GM12878 (cell line): ENCODE measurements around the gene CHPT1. TPM values are rescaled to one million over a fixed set of nuclear protein-coding genes. Genes with fewer than 3 reads are reported as not detected.

Experiments
- ATAC-seq: fragments of 200-7000 bp; cut with Tn5 transposase; 3 replicates; pipeline ENCODE4 v1.9.1; 2020; ENCODE audit warnings: mild to moderate bottlenecking, moderate library complexity
- BruUV-seq: library from RNA; stranded (reverse); fragments of 400-500 nt; replicated peaks from 2 replicates; lab custom pipeline; 2021; lab: Mats Ljungman, UMichigan
- CTCF ChIA-PET: fragments of 300-600 bp; sonication (Branson Sonifier 250); formaldehyde crosslinking; extraction: SDS; loops from one replicate; lab custom pipeline; 2021; ENCODE audit warnings: inconsistent platforms; lab: Yijun Ruan, JAX
- POLR2A ChIA-PET: fragments of 350-600 bp; formaldehyde crosslinking; extraction: SDS; loops from one replicate; lab custom pipeline; 2021; ENCODE audit warnings: inconsistent platforms; lab: Charles Lee
- RAD21 ChIA-PET: fragments of 300-600 bp; sonication (Branson Sonifier 250); formaldehyde crosslinking; loops from one replicate; lab custom pipeline; 2023; ENCODE audit warnings: antibody characterized with exemption; ENCODE audit not compliant: unreplicated experiment; lab: Charles Lee
- SMC1A ChIA-PET: fragments of 300-600 bp; sonication (Branson Sonifier 250); formaldehyde crosslinking; loops from one replicate; lab custom pipeline; 2023; ENCODE audit not compliant: unreplicated experiment, uncharacterized antibody; lab: Charles Lee
- DNase-seq: peaks from one replicate; pipeline ENCODE4 v3.0.0-alpha.2; 2011; ENCODE audit warnings: low read depth, low spot score
- FAIRE-seq: peaks from 3 replicates; lab custom pipeline; 2011; peaks lifted over from hg19 to GRCh38; lab: Jason Lieb, UNC
- H2AFZ ChIP-seq: 2 replicates; pipeline ENCODE4 v1.6.0; 2011; ENCODE audit warnings: low read depth, low read length, control low read depth; ENCODE audit not compliant: control insufficient read depth
- H3K27ac ChIP-seq: 2 replicates; pipeline ENCODE4 v1.5.1; 2011; ENCODE audit warnings: control low read depth; ENCODE audit not compliant: control insufficient read depth, insufficient read depth
- H3K27me3 ChIP-seq, 2 experiments: replicated peaks in 1 of 2; 2 replicates each; pipeline versions ENCODE4 v1.6.0 to v1.6.1; 2011; ENCODE audit warnings: low read length in 1 of 2; ENCODE audit not compliant: control insufficient read depth in 2 of 2, insufficient read depth in 2 of 2
- H3K36me3 ChIP-seq, 2 experiments: 2 replicates each; pipeline ENCODE4 v1.5.1; 2011; ENCODE audit warnings: low read length in 1 of 2; ENCODE audit not compliant: control insufficient read depth in 2 of 2, insufficient read depth in 2 of 2
- H3K4me1 ChIP-seq: 2 replicates; pipeline ENCODE4 v1.6.1; 2011; ENCODE audit warnings: mild to moderate bottlenecking, low read length, moderate library complexity, mixed read lengths; ENCODE audit not compliant: control insufficient read depth, insufficient read depth
- H3K4me2 ChIP-seq: 2 replicates; pipeline ENCODE4 v1.6.0; 2011; ENCODE audit warnings: control low read depth; ENCODE audit not compliant: control insufficient read depth, insufficient read depth
- H3K4me3 ChIP-seq: fragments of 200-600 bp; sonication (generic); 2 replicates; pipeline ENCODE4 v1.5.1; 2016
- H3K79me2 ChIP-seq: 2 replicates; pipeline ENCODE4 v1.6.0; 2011; ENCODE audit warnings: low read length; ENCODE audit not compliant: control insufficient read depth, insufficient read depth
- H3K9ac ChIP-seq: 2 replicates; pipeline ENCODE4 v1.8.0; 2011; ENCODE audit warnings: low read length, control low read depth, mixed read lengths; ENCODE audit not compliant: control insufficient read depth, insufficient read depth
- H3K9me3 ChIP-seq: replicated peaks from 3 replicates; pipeline ENCODE4 v1.5.1; 2011; ENCODE audit warnings: mild to moderate bottlenecking, low read length; ENCODE audit not compliant: control insufficient read depth, insufficient read depth
- H4K20me1 ChIP-seq: 2 replicates; pipeline ENCODE4 v1.6.0; 2011; ENCODE audit not compliant: control insufficient read depth, insufficient read depth
- ASH2L ChIP-seq: fragments of 300-600, 200-600 bp; sonication (generic); IDR thresholded peaks from 2 replicates; pipeline ENCODE4 v1.6.1; 2017; ENCODE audit warnings: low read depth, mild to moderate bottlenecking, borderline replicate concordance
- BMI1 ChIP-seq: fragments of 450-650 bp; IDR thresholded peaks from 2 replicates; pipeline ENCODE4 v1.6.1; 2016; ENCODE audit warnings: mild to moderate bottlenecking, moderate library complexity, borderline replicate concordance
- CHD2 ChIP-seq: IDR thresholded peaks from 2 replicates; pipeline ENCODE4 v1.6.1; 2011; ENCODE audit warnings: low read depth, low read length, improper control_type of control experiment, borderline replicate concordance
- DPF2 ChIP-seq: fragments of 450-650 bp; IDR thresholded peaks from 2 replicates; pipeline ENCODE4 v1.6.1; 2017; ENCODE audit warnings: mild to moderate bottlenecking
- EGR1 ChIP-seq, 2 experiments: IDR thresholded peaks; 1 replicate in 1 of 2; 2 replicates in 1 of 2; pipeline ENCODE4 v1.6.1; 2011 to 2012; ENCODE audit warnings: low read depth in 2 of 2, low read length in 2 of 2, borderline replicate concordance in 1 of 2, mild to moderate bottlenecking in 1 of 2, moderate library complexity in 1 of 2
- ESRRA ChIP-seq: IDR thresholded peaks from 2 replicates; pipeline ENCODE4 v1.6.1; 2012; ENCODE audit warnings: mild to moderate bottlenecking, low read length, improper control_type of control experiment
- FOXK2 ChIP-seq: fragments of 450-650 bp; IDR thresholded peaks from 2 replicates; pipeline ENCODE4 v1.6.1; 2017; ENCODE audit warnings: mild to moderate bottlenecking, moderate library complexity
- IKZF1 ChIP-seq: fragments of 450-650 bp; conservative IDR thresholded peaks from 2 replicates; pipeline ENCODE4 v1.6.1; 2017; ENCODE audit warnings: antibody characterized with exemption, mild to moderate bottlenecking
- SUPT20H ChIP-seq: IDR thresholded peaks from 2 replicates; pipeline ENCODE4 v1.6.1; 2011; ENCODE audit warnings: low read depth, mild to moderate bottlenecking, low read length, moderate library complexity, borderline replicate concordance; ENCODE audit not compliant: control insufficient read depth
- TCF7 ChIP-seq: IDR thresholded peaks from 2 replicates; pipeline ENCODE4 v1.6.1; 2014; ENCODE audit warnings: antibody characterized with exemption, borderline replicate concordance
- YBX1 ChIP-seq: fragments of 450-650 bp; IDR thresholded peaks from 2 replicates; pipeline ENCODE4 v1.6.1; 2016; ENCODE audit warnings: antibody characterized with exemption
- ZNF274 ChIP-seq: IDR thresholded peaks from one replicate; pipeline ENCODE4 v1.8.0; 2011; ENCODE audit not compliant: insufficient read length, insufficient read depth
- ZNF384 ChIP-seq: IDR thresholded peaks from 2 replicates; pipeline ENCODE4 v1.6.1; 2012; ENCODE audit warnings: low read depth, mild to moderate bottlenecking, low read length, improper control_type of control experiment, borderline replicate concordance
- WGBS: methylation state at CpG from one replicate; pipeline ENCODE4 v1.1.6; 2016; ENCODE audit warnings: low lambda C conversion rate; ENCODE audit not compliant: insufficient replicate concordance, insufficient coverage; ENCODE audit errors: missing lambda C conversion rate; 5-methylcytosine and 5-hydroxymethylcytosine counted together
- in situ Hi-C: fragments of 300-500 bp; cut with MboI; formaldehyde crosslinking; loops from 9 replicates; pipeline ENCODE4 v1.14.3; 2018; ENCODE audit warnings: mixed read lengths
- intact Hi-C: fragments of 100-400 bp; cut with micrococcal nuclease; formaldehyde crosslinking; loops from one replicate; pipeline ENCODE4 v1.14.2; 2022; ENCODE audit not compliant: unreplicated experiment
- polyA plus RNA-seq, 11 experiments: library from polyadenylated mRNA; depleted of rRNA in 4 of 11; unstranded in 6 of 11; stranded (reverse) in 5 of 11; fragments of >200 nt; fragmentation: Nextera tagmentation in 4 of 11; fragmentation: Illumina TruSeq in 1 of 11; extraction: Ambion mirVana in 4 of 11; extraction: Trizol in 1 of 11; gene quantifications; 1 replicate in 1 of 11; 2 replicates in 10 of 11; pipeline versions ENCODE4 v1.2.1 to v1.2.3, GENCODE V29; 2011 to 2016; ENCODE audit warnings: inconsistent platforms in 2 of 11, missing spikeins in 2 of 11, low read depth in 1 of 11
- total RNA-seq, 4 experiments: library from RNA; depleted of rRNA in 3 of 4; stranded (reverse); fragments of >200 nt in 3 of 4; fragmentation: Illumina TruSeq in 1 of 4; extraction: Trizol in 1 of 4; gene quantifications; 2 replicates each; pipeline versions ENCODE4 v1.2.1 to v1.2.3, GENCODE V29; 2013 to 2021
- TF ChIP-seq, protein P1 (sequence below): IDR thresholded peaks from 2 replicates; pipeline ENCODE4 v1.6.1; 2011; ENCODE audit warnings: borderline replicate concordance, low read depth, mild to moderate bottlenecking, moderate library complexity, mixed read lengths, low read length; ENCODE audit not compliant: insufficient read depth; ENCODE audit errors: extremely low read length

The CHPT1 gene
- total and polyA plus RNA-seq, 10 of the 15 experiments (the other 5 are each of a cell fraction or from before 2014, with no cell fraction given) = 0.85 to 10.2 (median 3.9) TPM

DNA sequence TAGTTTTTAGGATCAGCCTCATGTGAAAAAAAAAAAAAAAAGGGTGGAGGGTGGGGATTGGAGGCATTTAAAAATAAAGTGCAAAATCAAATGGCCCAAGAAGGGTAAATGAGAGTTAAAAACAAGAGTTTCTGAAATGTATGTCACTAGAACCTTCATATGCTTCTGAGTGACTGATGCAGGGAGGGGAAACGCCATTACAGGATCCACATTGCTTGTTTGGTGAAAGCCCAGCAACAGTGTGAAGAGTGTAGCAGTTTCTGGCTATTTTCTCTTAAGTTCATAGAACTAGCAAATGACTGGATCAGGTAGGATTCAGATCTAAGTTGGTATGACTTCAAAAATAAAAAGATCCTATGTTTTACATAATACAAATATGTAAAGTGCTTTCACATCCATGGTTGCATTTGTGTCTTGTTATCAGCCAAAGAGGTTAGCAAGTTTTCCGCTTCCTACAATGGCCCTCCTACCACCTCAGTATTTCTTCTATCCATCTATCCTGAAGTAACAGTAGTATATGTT lies 2.9 kb downstream of the CHPT1 start:
- no peaks in the 10 kb centered on the region for H4K20me1 ChIP-seq
- no peak for TF ChIP-seq FOXK2
- TF ChIP-seq IKZF1 = no peak
- no peak for TF ChIP-seq DPF2
- no peak for TF ChIP-seq ZNF274
- TF ChIP-seq CHD2 = no peak
- no peak for TF ChIP-seq BMI1
- no peak for TF ChIP-seq SUPT20H
- no peak for TF ChIP-seq ZNF384
- no peak for TF ChIP-seq ESRRA
- TF ChIP-seq EGR1 (IDR thresholded peaks at IDR 0.05; ENCODE audit: borderline replicate concordance in 1 of 2, low read depth in 2 of 2, low read length in 2 of 2) = no peak
- TF ChIP-seq TCF7 = no peak
- TF ChIP-seq ASH2L = no peak
- TF ChIP-seq YBX1 = no peak
- TF ChIP-seq, protein P1, sequence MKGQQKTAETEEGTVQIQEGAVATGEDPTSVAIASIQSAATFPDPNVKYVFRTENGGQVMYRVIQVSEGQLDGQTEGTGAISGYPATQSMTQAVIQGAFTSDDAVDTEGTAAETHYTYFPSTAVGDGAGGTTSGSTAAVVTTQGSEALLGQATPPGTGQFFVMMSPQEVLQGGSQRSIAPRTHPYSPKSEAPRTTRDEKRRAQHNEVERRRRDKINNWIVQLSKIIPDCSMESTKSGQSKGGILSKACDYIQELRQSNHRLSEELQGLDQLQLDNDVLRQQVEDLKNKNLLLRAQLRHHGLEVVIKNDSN = no peak
- ChIA-PET CTCF (interaction anchor here (0.6 to 1.0 kb wide), 2 partner anchors 14 to 25 kb away, joined by 3 read pairs; no protein-coding TSS in a partner anchor), POLR2A (interaction anchor here (0.6 to 1.0 kb wide), 2 partner anchors 24 to 663 kb away, joined by 5 read pairs; no protein-coding TSS in a partner anchor), RAD21 (no interaction called here), SMC1A (interaction anchor here (0.6 kb wide), 3 partner anchors 19 to 88 kb away, joined by 3 read pairs; no protein-coding TSS in a partner anchor)
- no peaks in the 10 kb centered on the region for H3K27me3 ChIP-seq
- no peak for FAIRE-seq
- H2AFZ ChIP-seq = no peak overlapping the region
- H3K27ac ChIP-seq = no peak overlapping the region
- no peaks in the 10 kb centered on the region for H3K79me2 ChIP-seq
- DNase-seq = no peak
- H3K9ac ChIP-seq = no peak overlapping the region
- H3K4me3 ChIP-seq = no peak overlapping the region; the same call in 1 of the 2 replicates
- H3K4me2 ChIP-seq = no peak overlapping the region
- no peaks in the 10 kb centered on the region for H3K36me3 ChIP-seq
- BruUV-seq = no TSS peak
- intact Hi-C loops (no loop called here), in situ Hi-C loops (no loop called here)
- peaks cover 4% of the 10 kb centered on the region for H3K4me1 ChIP-seq
- H3K9me3 ChIP-seq = no peaks in the 10 kb centered on the region
- WGBS = 95% methylated on average over 2 of the region's 2 CpGs
- ATAC-seq = no peak
